HG03565 (cell line): Measurements from ENCODE around the gene LRRC10B.

Experiments used
- ATAC-seq: cut with Tn5 transposase; IDR thresholded peaks from one replicate; pipeline ENCODE4 v1.9.1; 2021; ENCODE audit warnings: mild to moderate bottlenecking, moderate library complexity; ENCODE audit not compliant: unreplicated experiment

Gene LRRC10B

DNA sequence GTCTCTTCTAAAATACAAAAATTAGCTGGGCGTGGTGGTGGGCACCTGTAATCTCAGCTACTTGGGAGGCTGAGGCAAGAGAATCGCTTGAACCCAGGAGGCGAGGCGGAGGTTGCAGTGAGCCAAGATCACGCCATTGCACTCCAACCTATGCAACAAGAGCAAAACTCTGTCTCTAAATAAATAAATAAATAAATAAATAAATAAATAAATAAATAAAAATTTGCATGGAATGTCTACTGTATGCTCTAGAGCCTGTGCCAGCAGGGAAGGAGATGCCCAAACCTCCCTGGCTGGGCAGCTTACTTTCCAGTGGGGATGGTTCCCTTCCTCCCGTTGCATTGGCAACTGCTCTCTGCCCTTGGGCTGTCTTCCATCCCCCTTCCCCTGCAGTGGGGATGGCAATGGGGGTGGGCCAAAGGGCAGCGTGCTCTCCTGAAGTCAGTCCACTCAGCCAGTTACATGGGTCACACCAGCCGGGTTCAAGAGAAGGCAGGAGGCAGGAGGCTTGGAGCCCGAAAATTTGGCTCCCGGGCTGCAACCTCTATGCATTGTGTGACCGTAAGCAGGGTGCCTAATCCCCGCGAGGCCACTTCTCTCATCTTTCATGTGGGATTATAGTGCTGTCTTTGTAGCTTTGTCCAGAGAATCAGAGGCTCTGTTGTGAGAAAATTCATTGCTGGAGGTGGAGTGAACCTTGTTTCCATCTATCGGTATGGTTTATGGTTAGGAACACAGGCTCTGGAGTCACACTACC, 1.4 kb upstream of the LRRC10B start:
- ATAC-seq = no peak

DNA sequence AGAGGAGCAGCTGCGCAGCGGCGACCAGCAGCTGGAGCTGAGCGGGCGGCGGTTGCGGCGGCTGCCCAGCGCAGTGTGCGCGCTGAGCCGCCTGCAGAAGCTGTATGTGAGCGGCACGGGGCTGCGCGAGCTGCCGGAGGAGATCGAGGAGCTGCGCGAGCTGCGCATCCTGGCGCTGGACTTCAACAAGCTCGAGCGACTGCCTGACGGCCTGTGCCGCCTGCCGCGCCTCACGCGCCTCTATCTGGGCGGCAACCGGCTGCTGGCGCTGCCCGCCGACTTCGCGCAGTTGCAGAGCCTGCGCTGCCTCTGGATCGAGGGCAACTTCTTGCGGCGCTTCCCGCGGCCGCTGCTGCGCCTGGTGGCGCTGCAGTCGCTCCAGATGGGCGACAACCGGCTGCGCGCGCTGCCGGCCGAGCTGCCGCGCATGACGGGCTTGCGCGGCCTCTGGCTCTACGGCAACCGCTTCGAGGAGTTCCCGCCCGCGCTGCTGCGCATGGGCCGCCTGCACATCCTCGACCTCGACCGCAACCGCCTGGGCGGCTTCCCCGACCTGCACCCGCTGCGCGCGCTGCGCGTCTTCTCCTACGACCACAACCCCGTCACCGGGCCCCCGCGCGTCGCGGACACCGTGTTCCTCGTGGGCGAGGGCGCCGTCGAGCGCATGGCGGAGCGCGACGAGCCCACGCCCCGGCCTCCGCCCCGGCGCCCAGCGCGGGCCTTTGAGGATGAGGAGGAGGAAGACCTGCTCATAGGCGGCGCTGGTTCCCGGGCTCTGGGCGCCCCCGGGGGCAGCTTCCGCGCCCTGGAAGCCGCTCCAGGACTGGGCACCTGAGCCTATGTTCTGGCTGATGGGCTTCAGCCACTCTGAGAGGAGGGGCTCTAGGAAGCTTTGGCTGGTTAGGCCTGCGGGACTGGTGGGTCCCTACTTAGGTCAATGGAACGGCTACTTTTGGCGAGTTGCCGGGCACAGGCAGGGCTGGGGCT, 787 bp downstream of the LRRC10B start:
- peak; percentile 61 for ATAC-seq

DNA sequence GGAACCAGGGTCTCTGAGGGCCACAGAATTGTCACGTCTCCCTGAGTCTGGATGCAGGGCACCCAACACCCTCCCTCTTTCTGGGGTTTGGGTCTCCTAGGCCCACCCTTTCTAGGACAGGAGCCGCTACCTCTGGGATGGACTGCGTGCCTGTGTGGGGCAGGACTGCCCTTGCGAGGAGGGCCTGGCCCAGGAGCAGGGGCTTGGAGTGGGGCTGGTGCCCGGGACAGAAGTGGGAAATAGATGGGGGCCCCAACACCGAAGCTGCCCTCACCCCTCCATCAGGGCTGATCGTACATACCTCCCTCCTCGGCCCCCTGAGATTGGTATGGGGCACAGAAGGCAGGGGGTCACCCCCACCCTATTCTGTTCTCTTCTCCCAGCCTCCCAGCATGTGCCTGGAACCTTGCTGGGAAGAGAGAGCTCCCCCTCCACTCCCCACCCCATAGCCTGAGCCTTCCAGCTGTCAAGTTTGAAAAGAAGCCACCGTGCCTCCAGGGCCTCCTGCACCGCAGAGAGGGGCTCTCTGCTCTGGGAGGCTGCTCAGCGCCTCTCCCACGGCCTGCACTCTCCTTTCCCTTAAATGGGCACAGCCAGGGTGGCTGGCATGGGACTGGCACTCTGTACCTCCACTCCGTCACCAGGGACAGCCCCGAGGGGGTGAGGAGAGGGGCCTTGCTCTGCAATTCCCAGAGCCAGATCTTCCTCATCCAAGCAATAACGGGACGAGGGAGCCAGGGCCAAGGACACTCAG, 1.8 kb downstream of the LRRC10B start:
- ATAC-seq = no peak

DNA sequence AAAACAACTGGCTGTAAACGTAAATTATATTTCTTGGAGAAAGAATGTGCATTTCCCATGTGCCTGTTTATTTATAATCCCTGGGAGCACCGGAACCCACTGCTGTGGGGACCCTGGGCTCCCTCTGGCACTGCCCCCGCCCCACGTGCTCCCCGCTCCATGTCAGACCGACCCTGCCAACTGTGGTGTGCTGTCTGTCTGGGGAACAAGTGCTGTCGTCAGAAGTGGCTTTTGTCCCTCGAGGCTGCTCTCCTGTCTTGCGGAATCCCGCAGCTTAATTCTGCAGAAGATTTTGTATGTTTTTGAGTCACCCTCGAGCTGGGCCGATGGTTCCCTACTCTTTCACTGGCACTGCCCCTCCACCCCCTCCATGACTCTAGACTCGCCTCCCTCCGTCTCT, 2.4 kb downstream of the LRRC10B start:
- no peak for ATAC-seq

DNA sequence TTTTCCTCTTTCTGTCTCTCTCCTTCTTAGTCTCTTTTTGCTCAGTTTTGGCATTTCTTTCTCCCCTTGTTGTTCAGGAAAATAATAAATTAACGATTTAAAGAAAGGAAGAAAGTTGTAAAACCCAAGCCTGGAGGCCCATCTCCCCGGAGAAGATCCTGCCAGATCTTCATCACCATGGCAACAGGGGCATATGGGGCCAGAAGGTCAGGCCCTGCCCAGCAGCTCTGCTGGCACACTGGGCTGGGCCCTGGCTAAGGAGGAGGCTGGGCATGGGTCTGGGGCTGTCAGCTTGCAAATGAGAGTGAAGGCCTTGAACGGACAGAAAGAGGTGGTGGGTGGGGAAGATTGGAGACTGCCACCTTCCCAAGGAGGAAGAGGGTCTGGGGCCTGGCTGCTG, 2.8 kb downstream of the LRRC10B start:
- no peak for ATAC-seq

DNA sequence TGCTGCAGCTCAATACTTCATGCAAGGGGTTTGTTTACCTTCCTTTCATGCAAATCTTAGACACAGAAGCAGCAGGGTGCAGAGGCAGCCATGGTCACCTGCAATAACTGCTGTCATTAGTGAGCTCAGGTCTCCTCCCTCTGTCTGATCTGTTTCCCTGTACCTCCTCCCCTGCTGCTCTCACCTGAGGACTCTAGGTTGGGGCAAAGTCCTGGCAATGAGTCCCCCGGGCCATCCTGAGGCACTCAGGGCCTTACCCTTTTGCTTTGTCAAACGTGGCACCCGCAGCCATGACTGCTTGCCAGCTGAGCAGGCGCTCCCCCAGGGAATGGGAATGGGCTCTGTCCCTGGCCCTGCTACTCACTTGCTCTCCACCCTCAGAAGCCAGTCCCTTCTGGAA, 3.9 kb downstream of the LRRC10B start:
- no peak for ATAC-seq

DNA sequence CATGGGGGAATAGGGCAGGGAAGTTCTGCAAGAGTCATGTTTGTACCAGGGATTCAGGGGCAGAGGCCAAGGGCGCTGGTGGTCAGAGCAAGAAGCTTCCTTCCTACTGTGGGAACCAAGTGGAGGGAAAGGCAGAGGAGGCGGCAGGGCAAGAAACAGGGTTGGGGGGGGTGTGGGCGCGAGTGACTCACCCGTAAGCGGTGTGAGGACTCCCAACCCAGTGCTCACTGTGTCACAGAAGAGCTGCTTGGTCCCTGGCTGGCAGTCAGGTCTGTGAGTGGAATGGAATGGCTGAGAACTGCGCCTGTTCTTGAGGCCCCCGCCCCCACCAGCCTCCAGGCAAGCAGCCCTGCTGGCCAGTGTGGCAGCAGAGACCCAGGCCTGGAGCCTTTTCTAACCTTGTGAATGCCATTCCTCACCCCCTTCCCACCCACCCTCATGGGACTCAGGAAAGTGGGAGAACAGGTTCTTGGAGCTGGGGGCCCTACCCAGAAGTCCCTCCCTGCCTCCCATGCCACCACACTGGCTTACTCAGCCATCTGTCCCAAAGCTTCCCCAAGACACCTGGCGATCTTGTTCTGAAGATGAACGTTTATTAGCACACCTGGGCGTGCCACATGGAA, 4.7 kb downstream of the LRRC10B start:
- ATAC-seq = no peak

DNA sequence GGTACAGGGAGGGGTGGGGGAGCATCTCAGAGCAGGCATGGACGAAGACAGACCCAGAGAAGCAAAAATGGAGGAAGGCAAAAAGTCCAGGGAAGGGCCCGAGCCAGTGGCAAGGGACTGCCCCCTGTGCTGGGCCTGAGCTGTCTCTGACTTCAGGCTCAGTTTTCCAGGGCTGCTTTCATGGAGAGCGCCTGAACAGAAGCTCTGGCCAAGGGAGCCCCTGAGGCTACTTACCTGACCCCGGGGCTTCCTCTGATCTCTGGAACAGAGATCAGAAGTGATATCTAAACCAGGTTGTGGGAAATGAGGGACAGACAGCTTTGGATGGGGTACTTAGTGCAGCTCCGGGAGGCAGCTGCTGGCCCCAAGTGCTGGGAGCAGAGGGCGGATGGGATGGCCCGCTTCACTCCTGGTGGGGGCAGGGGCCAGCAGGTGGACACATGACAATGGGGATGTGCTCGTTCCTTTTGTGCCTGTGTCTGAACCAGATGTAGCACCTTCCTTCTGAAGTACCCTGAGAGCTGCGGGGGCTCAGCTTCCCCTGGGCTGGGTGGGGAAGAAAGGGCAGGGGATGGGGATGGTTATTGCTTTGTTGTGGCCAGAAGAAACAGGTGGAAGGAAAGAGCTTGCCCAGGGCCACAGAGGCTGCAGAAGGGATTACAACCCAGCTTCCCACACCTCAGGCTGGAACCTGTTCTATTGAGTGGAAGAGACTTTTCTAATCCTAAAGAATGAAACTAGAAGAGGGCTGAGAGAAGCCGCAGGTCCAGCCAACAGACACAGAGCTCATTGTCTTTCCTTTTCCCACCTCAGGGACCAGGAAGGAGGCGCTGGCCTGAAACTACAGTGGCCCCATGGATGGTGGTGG, 5.7 kb downstream of the LRRC10B start:
- no peak for ATAC-seq

DNA sequence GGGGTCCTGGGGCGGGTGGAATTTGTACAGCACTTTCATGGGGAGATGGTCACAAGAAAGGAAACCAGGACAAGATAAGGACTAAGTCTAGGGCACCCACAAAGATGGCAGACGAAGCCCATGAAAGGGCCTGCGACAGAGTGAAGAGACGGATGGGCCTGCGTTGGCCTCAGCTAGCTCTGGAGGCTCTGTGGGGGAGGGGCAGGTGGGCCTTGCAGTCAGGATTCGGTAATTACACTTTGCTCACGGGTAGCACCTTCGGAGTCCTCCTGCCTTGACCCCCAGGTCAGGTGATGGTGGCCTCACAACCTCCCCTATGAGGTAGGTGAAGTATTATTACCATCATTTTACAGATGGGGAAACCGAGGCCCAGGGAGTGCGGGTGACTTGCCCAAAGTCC, 7.1 kb downstream of the LRRC10B start:
- no peak for ATAC-seq

DNA sequence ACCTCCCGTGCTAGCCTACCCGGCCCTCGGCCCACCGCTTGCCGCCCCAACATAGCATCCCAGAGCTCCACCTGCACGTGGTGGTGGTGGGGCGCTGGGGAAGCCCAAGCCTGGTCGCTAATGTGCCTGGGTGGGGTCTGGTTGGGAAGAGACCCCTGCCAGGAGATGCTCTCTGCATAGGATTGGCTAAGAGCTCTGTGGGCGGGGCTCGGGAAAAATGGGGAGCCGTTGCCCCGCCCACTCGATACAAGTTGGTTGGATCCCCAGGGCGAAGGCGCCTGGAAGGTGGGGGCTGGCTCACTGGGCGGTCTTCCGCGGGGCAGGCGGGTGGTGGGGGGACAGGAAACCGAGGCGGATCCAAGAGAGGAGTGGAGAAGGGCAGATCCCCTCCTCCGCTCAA, 7.6 kb downstream of the LRRC10B start:
- ATAC-seq = no peak

DNA sequence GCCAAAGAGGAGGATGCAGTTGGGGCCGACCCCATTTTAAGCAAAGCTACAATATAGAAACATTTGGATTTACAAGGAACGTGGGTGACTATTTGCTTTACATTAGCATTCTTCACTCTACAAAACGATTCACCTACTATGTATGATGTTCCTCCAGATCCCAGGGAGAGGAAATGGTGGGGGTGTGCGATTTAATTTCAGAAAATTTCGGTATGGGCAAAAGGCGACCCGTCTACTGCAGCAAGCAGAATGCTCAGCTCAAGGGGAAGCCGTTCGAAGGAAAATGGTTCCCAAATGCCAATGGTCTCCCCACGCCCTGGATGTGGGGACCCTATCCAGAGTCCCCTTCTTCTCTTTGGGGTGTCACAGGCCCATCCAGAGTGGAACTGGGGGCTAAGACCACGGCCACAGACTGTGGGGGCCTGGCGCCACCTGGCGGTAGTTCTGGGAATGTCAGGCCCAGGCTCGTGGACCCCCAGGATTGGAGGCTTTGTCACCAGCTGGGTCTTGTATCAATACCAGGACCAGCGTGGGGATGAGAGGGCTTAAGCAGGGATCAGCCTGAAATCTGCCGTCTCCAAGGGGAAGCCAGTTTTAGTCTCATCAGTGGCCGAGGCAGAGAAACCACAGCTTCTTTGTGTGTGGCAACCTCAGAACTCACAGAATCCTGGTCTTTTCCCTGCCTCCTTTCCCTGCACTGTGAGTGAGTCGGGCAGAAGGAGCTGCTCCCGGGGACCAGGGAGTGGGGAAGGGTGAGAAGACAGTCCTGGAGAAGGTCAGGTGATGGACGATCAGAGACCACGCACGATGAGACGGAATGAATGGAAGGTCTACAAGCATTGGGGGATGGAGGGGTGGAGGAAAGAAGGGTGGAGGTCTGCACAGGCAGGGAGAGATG, 8.4 kb downstream of the LRRC10B start:
- ATAC-seq = no peak

DNA sequence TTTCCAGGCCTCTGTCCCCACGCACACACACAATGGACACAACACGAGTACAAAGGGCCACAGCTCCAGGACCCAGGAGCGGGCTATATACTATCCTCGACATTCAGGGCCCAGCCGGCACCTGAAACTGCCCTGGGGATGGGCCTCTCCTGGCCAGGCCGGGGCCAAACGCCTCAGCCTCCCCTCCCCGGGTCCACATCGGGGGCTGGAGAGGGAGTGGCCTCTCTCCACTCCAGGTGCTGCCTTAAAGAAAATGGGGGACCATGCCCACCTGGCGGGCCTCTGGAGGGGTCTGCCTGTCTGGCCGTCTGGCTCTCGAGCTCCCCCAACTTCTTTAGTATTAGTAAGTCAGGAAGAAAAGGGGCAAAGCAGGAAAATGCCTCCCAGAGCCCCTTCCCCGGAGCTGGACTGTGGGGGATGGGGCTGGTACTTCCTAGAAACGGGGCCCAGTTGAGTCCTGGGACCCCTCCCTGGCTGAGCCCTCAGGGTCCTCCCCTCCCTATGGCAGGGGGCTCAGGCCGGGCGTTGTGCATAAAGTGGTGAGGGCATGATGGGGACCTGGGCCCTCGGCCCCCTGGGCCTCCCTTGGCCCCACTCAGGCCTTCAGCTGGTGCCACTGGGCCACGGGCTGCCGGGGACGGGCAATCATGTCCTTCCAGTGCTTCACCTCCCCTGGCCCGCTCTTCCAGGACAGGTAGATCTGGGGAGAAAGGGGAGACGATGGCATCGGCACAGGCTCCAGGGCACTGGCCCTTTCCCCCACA, 9.7 kb downstream of the LRRC10B start:
- ATAC-seq = no peak

DNA sequence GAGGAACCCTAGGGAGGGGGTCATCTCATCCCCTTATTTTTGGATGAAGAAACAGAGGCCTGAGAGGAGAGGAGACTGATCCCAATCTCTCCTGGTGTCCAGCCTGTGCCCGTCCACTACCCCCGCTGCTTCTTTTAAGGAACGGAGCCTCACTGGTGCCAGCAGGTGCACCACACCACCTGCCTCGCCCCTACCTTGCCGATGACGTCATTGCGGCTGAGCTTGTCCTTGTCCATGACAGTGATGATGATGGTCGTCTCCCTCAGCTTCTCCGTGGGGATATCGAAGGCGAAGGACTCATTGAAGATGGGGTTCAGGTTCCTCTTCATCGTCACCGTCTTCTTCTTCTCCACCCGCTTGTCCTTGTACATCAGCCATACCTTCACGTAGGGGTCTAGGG, 14.3 kb downstream of the LRRC10B start:
- ATAC-seq = no peak

DNA sequence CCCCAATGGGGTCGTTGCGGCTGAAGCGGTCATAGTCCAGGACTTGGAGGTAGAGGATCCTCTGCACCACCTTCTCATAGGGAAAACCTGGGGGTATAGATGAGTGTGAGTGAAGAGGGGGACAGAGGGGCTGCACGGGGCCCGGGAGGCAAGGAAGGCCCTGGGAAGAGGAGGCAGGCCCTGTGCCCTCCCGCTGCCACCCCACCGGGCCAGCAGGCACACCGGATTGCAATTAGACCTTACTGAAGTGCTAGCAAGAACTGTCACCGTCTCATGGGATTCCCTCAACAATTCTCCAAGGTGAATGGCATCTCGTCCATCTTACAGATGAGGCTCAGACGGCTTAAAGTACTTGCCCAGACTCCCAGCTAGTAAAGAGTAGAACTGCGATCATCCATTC, 15.9 kb downstream of the LRRC10B start:
- no peak for ATAC-seq

DNA sequence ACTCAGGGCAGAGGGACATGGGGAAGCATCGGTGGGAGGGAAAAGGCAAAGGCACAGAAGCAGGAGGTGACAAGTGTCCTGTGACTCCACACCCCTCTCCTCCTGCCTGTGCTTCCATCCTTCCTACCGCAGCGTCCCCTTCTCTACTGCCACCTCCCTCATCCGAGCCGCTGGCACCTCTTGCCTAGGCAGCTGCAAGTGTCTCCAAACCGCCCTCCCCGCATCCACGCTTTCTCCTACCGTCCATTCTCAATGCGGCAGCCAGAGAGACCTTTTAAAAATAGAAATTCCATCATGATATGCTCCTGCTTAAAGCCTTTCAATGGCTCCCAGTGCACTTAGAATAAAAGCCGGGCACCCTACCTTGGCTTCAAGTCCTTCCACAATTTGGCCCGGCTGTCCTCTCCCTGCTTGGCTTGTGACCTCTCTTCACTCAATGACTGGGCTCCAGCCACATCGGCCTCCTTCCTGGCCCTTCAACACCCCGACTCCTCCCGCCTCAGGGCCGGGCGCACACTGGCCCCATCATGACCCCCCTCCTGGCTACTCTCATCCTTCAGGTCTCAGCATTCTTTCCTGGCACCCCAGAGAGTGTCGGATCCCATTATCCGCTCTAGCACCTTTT, 16.5 kb downstream of the LRRC10B start:
- ATAC-seq = no peak

DNA sequence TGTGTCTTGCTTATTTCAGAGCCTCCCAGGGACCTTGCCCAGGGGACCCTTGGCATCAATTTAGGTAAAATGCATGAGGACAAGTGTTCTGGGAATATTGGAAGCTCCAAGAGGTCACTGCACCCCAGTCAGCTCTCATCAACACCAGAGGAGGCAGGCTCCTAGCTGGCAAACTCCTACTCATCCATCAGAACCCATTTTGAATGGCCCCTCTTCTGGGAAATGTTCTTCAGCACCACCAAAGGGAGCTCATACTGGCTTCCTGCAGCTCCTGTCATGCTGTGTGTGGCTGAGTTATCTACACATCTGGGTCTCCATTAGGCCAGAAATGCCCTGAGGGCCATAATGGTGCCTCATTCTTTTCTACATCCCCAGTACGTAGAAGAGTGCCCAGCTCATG, 17.7 kb downstream of the LRRC10B start:
- no peak for ATAC-seq

DNA sequence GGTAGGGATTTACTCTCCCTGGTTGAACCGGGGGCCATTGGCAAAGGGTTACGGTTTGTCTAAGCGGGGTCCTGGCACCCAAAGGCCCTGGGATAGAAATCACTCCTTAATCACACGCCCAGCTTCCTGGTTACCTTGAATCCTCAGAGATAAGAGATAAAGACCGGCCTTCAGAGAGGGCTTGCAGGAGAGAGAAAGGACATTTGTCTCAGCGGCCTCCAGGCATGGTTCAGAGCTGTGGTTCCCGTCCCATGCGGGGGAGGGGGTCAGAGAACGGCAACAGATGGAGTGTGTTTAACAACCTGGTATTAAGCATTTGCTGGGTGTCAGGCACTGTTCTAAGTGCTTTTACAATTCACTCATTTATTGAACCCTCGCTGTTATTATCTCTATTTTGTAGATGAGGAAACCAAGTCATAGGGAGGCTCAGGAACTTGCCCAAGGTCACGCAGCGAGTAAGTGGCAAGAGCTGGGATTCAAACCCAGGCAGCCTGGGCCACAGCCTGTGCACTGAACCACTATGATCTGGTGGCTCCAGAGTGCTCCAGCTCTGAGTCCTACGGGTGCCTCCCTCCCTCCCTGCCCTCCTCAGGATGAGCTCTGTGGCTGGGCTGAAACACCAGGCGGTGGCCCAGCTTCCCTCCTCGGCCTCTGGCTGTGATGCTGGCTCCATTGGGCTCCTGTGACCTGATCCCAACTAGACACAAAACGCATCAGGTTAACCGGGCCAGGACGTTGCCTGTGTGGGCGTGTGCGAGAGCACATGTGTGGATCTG, 18.6 kb downstream of the LRRC10B start:
- ATAC-seq = no peak
